Mucosa of gallbladder (tissue), 1 donor: ENCODE measurements around the gene AARSD1. TPM values are rescaled to one million over a fixed set of nuclear protein-coding genes. Genes with fewer than 3 reads are reported as not detected.
"Not testable (repeated sequence)": the region's sequence is repeated elsewhere in the genome, so short reads cannot be mapped to it uniquely, and the experiment has no call there.

Source experiments
- DNase-seq: peaks from one replicate; pipeline ENCODE4 v3.0.0-alpha.2; 2020; ENCODE audit warnings: low spot score
- total RNA-seq: library from RNA; stranded (reverse); gene quantifications from one replicate; pipeline ENCODE4 v1.2.1, GENCODE V29; 2021
- donor health status: DM: no; HTN: no; CAD: no.

The AARSD1 gene
- total RNA-seq, 1 donor from 2014 or later = 28.2 TPM

DNA sequence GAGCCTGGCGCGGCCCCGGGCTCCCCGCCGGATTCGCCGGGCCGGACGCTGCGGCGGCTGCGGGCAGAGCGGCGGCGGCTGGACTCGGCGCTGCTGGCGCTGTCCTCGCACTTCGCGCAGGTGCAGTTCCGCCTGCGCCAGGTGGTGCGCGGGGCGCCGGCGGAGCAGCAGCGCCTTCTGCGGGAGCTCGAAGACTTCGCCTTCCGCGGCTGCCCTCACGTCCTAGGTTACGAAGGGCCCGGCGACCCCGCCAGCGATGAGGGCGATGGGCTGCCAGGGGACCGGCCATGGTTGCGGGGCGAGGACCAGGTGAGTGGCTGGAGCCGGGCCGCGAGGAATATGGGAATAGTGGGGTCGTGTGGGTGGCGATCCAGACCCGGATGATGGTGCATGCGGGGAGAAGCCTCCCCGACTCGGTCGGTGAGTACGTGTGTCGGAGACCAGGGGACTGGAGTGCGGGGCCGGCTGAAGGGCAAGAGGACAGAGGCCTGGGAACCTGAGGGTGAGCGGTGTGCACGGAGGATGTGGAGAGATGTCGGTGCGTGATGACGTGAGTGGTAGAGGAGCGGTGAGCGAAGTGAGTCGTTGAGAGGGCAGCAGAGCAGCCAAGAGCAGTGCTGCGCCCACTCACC lies 16.6 kb upstream of the AARSD1 start:
- peak; percentile 29 for DNase-seq

- peak; percentile 95 for DNase-seq
These were observed 16.1 kb upstream of the AARSD1 start, which contains the start of gene RUNDC1 for GRCh38 chr17:42980274-42980765. Gene RUNDC1 (plus strand): TSS chr17:42980565. CDS start chr17:42980577, 12 bp downstream.

DNA sequence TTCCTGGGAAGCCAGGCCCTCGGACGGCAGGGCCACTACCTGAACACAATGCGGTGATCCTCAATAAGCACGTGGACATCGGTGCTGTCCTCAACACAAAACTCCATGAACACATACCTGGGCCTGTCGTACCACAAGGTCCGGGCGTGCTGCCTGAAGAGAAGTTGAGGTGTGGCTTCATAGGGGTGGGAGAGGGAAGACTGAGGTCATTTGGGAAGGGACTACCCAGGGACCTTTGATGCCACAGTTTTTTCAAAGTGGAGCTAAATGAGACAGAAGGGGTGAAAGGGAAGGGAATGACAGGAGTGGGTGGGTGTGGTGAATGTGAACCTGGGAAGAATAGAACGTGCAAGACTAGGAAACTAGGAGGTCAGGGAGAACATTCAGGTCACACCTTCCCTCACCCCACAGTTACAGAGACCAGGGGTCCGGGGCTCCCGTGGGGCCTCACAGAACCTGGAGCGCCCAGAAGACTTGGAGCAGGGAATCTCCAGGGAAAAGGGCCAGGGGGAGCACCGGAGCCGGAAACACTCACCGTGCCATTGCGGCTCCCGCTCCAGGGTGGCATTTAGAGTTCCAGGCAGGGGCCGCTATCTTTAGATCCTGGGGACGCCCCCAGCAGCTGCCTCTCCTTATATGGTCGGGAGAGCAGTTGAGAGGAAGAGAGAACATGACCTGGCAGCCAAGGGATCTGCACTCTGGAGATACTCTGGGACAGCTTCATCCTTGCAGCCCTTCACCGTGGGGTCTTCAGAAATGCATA lies 15.4 kb upstream of the AARSD1 start, which contains the start of gene PTGES3L:
PTGES3L (minus strand) TSS at position 570 of the 763 bp plus-strand sequence; CDS start at position 543, 27 bp downstream.
- DNase-seq = peak; percentile 23

- not testable (repeated sequence) for DNase-seq
These were observed 11.4 kb upstream of the AARSD1 start for GRCh38 chr17:42975701-42976100.

DNA sequence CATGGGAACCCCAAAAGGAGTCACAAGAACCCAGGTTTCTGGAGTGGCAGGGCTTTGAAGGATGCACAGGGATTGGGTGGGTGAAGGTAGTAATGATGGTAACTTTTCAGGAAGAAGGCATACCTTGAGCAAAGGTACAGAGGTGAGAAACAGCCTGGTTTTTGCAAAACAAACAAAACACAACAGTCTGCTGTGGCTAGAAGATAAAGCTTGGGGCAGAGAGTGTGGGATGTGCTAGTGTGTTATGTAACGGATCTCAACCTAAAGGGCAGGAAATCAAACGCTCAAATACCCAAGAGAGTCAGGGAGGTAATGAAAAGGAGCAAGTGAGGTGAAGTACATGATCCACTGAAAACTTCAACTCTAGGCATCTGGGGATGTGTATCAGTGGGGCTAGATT lies 11.0 kb upstream of the AARSD1 start:
- no peak for DNase-seq

GRCh38 chr17:42973323-42973722 lies 9.1 kb upstream of the AARSD1 start:
- not testable (repeated sequence) for DNase-seq

DNA sequence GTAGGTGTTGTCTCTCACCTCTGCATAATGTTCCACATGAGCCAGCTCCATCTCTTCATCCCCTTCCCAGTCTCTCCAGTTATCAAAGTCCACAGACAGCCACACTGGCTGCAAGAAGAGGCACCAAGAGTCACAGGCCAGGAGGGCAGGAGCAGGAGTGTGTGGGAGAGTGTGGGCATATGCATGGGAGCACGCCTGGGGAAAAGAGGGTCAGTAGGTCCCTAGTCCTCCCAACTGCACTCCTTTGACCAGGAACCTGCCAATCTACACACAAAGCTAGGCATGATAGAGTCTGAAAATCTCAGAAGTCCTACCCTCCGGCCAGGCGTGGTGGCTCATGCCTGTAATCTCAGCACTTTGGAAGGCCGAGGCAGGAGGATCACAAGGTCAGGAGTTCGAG lies 7.3 kb upstream of the AARSD1 start:
- no peak for DNase-seq

DNA sequence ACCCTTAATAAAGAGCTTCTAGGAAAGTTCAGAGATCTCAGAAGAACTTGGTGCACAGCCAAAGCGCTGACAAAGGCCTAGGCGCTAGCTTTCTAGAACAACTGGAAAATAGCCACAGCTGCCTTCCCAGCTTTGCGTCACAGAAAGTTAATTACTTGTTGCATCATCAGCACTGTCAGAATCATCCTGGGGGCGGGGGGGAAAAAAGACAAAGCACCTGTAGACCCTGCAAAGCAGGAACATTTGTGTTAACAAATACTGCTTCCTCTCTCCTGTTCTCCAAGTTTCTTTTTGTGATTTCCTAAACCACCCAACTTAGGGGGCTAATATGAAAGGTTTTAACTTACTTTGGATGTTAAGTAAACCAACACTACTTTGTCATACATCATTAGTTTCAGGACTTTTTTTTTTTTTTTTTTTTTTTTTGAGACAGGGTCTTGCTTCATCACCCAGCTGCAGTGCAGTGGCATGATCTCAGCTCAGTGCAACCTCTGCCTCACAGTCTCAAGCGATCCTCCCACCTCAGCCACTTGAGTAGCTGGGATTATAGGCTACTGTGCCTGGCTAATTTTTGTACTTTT lies 4.8 kb upstream of the AARSD1 start:
- no peak for DNase-seq

DNA sequence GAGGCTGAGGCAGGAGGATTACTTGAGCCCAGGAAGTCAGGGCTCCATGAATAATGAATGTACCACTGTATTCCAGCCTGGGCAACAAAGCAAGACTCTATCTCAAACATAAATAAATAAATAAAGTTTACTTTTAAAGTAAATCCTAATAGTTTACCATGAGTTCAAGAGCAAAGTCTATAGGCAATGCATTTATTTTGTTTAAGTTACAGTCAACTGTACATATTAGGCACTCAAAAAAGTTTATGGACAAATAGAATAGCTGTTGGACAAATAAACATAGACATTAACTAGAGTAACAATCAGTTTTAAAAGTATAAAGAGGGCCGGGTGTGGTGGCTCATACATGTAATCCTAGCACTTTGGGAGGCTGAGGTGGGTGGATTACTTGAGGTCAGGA lies 3.7 kb upstream of the AARSD1 start:
- DNase-seq = no peak

DNA sequence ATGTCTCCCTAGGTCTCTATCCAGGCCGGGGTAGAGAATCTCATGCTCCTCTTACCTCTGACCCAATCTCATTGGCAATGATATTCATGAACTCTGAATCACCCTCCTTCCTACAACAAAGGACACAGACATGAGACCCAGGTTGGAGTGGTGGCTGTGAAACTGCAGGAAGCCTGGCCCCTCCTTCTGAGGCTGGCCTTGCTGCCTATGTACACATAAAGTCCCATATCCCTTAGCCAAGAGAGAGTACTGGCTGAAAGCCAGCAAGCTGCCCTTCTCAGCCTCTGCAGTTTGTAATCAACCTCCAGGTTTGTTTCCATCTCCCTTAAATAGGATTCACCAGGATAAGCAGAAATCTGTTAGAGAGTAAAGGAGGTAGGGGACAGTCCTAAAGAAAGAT lies 10.6 kb downstream of the AARSD1 start:
- DNase-seq = no peak

DNA sequence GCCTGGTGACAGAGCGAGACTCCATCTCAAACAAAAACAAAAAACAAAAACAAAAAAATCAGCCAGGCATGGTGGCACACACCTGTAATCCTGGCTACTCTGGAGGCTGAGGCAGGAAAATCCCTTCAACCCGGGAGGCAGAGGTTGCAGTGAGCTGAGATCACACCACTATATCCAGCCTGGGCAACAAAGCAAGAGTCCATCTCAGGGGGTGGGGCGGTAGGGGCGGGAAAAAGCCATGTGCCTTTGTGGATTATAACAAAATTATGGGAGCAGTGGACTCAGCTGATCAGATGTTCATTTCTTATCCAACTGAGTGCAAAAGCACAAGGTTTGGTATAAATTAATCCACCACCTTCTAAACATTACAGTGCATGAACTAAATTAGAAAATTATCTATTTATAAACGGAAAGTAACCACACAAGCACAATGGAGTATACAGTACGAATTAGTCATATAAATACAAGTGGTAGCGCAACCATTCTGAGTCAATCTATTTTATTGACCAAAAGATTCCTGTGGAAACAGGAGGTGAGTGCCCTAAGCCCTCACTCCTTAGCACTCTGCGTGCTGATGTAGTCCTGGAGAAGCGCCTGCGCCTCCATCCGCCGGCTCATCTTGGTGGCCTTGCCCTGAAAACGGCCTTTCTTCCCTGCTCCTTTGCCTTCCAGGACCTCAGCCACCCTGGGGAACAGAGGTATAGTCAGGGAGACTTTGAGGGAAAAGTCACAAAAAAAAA lies 14.0 kb downstream of the AARSD1 start:
- DNase-seq = no peak

DNA sequence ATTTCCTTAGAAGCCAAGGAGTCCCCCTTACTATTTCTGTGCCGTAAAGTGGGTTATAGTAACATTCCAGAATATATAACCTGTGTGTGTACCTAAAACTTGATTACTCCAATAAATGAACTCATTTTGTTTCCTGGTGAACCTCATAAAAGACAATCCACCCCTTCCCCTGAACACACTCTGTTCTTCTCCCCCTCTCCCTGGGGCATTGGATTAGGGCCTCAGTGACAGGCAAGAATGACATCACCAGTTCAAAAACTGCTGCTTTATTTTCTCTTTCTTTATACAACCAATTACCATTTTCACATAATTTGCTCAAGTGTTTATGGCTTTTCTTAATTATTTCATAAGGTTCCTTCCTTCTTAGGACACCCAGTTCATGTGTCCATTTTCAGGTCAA lies 17.4 kb downstream of the AARSD1 start:
- no peak for DNase-seq

DNA sequence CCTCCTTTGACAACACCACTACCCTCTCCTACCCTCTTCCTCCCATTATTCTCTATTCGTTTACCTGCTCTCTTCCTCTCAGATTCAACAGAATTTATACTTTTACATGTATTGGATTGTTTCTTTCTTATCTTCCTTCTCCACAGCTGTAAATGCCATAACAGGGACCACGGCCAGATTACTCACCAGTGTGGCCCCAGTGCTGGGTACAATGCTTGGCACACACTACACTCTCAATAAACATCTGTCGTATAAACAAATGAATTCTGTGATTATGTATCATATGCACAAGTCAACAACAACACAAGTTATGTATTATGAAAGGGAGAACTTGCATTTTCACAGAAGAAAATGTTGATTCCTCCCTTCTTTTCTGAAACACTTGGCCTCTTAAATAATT lies 20.0 kb downstream of the AARSD1 start:
- DNase-seq = no peak

GRCh38 chr17:42937712-42938596 lies 26.3 kb downstream of the AARSD1 start:
- peak; percentile 27 for DNase-seq

- no peak for DNase-seq
These were observed 34.8 kb downstream of the AARSD1 start for GRCh38 chr17:42929497-42929844.

DNA sequence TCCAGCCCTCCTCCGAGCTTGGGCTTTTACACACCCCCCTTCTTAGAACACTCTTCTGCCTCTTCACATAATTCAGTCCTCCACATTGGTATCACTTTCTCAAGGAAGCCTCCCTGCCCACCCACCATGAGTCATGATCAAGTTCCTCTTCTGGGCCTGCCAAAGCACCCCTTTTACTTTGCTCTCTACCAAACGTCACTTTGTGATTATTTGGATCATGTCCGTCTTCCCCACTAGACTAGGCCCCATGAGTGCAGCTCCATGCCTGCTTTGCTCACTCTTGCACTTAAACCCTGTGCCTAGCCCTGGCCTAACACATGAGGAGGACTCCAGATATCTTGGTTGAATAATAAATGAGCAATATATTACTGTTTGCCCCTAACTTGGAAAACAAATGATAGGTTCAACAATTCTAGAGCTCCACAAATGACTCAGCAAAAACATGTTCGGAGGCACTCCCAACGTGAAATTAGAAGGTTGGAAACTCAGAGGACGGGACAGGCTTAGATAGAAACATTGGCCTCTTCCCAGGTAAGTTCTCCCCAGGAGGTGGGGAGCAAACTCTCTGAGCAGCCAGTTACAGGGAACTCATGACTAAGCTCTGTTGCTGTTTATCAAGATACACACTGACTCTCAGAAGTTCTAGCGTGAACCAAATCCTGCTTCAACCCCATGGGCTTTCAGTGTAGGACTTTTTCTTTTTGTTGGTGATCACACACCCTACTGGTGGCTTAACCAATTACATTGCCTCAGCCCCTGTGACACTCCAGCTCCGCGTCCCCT lies 35.3 kb downstream of the AARSD1 start:
- peak; percentile 51 for DNase-seq

DNA sequence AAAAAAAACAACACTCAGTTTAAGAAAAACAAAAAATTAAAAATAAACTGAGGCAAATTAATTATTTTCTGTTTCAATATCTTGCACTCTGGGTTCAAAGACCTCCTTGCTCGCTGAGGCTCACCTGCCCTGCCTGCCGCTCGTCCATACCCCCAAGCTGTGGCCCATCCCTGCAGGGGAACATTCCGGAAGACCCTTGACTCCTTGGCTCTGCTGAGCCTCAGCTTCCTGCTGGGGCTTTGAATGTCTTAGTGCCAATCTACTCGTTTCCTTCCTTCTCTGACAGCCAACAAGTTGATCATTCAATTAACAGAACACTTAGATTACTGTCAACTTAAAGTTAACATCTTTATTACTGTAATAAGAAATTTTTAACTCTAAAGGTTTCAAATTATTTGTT lies 39.4 kb downstream of the AARSD1 start:
- DNase-seq = no peak

DNA sequence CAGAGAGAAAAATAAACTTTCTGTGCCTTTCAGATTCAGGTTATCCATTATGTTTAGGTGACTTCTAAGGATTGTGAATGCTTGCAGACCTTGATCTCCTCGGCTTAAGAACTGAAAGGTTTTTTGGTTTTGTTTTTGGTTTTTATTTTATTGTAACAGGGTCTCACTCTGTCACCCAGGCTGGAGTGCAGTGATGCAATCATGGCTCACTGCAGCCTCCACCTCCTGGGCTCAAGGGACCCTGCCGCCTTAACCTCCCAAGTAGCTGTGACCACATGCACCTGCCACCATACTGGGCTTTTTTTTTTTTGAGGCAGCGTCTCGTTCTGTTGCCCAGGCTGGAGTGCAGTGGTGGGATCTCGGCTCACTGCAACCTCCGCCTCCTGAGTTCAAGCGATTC lies 40.8 kb downstream of the AARSD1 start:
- DNase-seq = not testable (repeated sequence)

DNA sequence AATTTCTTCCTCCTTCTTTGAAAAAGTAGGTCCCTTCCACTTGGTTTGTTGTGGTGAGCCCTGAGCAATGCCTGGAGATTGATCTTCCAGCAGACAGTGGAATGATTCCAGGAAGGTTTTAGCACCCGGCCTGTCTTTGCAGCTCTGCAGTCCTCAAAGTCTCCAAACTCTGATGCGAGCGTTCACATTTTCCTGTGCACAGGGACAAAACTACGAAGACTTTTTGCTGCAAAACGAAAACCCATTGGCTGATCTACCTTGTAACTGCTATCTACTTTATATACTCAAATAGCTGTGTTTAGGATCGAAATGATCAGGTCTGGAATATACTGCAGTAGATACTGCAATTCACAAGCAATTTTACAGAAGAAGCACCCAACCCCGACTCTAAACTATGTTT lies 42.0 kb downstream of the AARSD1 start:
- DNase-seq = no peak

DNA sequence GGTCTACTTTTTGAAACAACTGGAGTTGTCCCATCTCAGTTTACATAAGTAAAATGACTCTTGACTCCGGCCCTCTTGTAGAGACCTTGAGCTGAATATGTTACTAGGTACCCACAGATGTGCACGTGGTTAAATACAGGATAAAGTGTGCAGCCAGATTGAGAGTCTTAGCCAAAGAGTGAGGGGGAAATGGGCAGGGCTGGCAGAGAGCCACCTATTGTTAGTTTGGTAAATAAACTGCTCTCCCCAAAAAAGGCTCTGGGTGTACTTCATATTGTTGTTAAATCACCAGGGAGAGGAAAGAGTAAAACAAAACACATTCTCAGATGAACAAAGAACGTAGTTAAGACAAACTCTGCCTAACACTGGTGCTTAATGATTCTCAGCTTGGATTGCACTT lies 43.3 kb downstream of the AARSD1 start:
- no peak for DNase-seq
